HG03565 (cell line): ENCODE measurements around the gene ZNF580.

Experiments
- ATAC-seq: cut with Tn5 transposase; IDR thresholded peaks from one replicate; pipeline ENCODE4 v1.9.1; 2021; ENCODE audit warnings: mild to moderate bottlenecking, moderate library complexity; ENCODE audit not compliant: unreplicated experiment

Gene ZNF580

GRCh38 chr19:55640577-55641425, at the start of gene ZNF580:
TSS of gene ZNF580 (plus strand) at chr19:55641002. CDS start at chr19:55642509, 1,507 bp downstream.
- ATAC-seq: no peak

GRCh38 chr19:55591555-55591954, 49.2 kb upstream of the ZNF580 start:
- no peak for ATAC-seq

GRCh38 chr19:55592391-55593090, 48.3 kb upstream of the ZNF580 start:
- ATAC-seq: no peak

- no peak for ATAC-seq
Observed at GRCh38 chr19:55593096-55593772, 47.6 kb upstream of the ZNF580 start.

GRCh38 chr19:55594996-55595545, 45.7 kb upstream of the ZNF580 start:
- ATAC-seq: no peak

GRCh38 chr19:55596304-55596703, 44.5 kb upstream of the ZNF580 start:
- no peak for ATAC-seq

GRCh38 chr19:55597501-55597921, 43.3 kb upstream of the ZNF580 start:
- ATAC-seq: no peak

- ATAC-seq: no peak
Observed at GRCh38 chr19:55598034-55598433, 42.8 kb upstream of the ZNF580 start.

- ATAC-seq: peak; percentile 47
Observed at GRCh38 chr19:55598719-55599467, 41.9 kb upstream of the ZNF580 start.

- ATAC-seq: peak; percentile 22
Observed at GRCh38 chr19:55599468-55599841, 41.3 kb upstream of the ZNF580 start, which contains the start of gene FIZ1. TSS of gene FIZ1 (minus strand) at chr19:55599517. CDS start at chr19:55597865, 1,652 bp downstream.

- ATAC-seq: peak; percentile 28
Observed at GRCh38 chr19:55599842-55600661, 40.8 kb upstream of the ZNF580 start, which contains the start of gene ZNF524. TSS of gene ZNF524 (plus strand) at chr19:55600288. CDS start at chr19:55602113, 1,825 bp downstream.

GRCh38 chr19:55600662-55601028, 40.2 kb upstream of the ZNF580 start:
- no peak for ATAC-seq

GRCh38 chr19:55601084-55601483, 39.7 kb upstream of the ZNF580 start:
- no peak for ATAC-seq

- no peak for ATAC-seq
Observed at GRCh38 chr19:55602104-55603001, 38.4 kb upstream of the ZNF580 start.

GRCh38 chr19:55603115-55603514, 37.7 kb upstream of the ZNF580 start:
- ATAC-seq: no peak

- no peak for ATAC-seq
Observed at GRCh38 chr19:55603581-55604292, 37.1 kb upstream of the ZNF580 start.

GRCh38 chr19:55605207-55605636, 35.6 kb upstream of the ZNF580 start:
- peak; percentile 51 for ATAC-seq
